Measurements from ENCODE around the gene PLPP4.

DNA sequence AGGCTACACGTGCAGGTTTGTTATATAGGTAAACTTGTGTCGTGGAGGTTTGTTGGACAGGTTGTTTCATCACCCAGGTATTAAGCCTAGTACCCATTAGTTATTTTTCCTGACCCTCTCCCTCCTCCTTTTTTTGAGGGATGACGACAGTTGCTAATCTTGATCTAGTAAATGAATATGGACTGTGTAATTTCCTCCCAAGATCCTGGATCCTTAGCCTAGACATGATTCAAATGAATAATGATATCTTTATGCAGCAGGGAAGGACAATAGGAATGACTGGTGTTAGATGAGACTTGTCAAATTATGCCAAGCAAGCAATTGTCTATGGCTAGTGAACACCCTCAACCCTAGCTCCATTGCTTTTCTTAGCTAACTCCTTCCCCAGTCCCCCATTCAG lies 156.2 kb downstream of the PLPP4 start:
- TF ChIP-seq, protein P1, sequence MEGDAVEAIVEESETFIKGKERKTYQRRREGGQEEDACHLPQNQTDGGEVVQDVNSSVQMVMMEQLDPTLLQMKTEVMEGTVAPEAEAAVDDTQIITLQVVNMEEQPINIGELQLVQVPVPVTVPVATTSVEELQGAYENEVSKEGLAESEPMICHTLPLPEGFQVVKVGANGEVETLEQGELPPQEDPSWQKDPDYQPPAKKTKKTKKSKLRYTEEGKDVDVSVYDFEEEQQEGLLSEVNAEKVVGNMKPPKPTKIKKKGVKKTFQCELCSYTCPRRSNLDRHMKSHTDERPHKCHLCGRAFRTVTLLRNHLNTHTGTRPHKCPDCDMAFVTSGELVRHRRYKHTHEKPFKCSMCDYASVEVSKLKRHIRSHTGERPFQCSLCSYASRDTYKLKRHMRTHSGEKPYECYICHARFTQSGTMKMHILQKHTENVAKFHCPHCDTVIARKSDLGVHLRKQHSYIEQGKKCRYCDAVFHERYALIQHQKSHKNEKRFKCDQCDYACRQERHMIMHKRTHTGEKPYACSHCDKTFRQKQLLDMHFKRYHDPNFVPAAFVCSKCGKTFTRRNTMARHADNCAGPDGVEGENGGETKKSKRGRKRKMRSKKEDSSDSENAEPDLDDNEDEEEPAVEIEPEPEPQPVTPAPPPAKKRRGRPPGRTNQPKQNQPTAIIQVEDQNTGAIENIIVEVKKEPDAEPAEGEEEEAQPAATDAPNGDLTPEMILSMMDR (IDR thresholded peaks at IDR 0.05): no peak
- TF ChIP-seq ZFX (IDR thresholded peaks at IDR 0.05; ENCODE audit: borderline replicate concordance): no peak
